Measurements from ENCODE around the gene NCAM1. TPM values are rescaled to one million over a fixed set of nuclear protein-coding genes. Genes with fewer than 3 reads are reported as not detected.

The NCAM1 gene
- total RNA-seq, 3 donors from 2014 or later, result 3.6 to 17.9 (median 6.1) TPM

DNA sequence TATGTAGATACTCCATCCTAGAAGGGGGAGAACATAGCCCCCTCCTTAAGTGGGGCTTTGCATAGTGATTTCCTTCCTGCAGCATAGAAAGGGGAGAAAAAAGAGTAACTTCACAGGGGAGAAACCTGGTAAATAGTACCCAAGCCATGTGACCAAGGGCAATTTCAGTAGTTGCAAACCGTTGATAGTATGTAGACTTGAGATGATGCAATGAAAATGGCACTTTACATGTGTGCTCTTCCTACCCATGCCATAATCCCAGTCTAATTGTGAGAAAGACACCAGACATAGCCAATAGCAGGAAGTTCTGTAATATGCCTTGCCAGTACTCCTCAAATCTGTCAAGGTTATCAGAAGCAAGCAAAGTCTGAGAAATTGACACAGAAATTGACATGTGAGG lies 104.1 kb downstream of the NCAM1 start:
- Histone ChIP-seq H3K4me3 (no peak overlapping the region), H3K4me1 (no peaks in the 10 kb centered on the region), H3K9me3 (no peaks in the 10 kb centered on the region), H3K36me3 (no peaks in the 10 kb centered on the region), H3K27me3 (no peaks in the 10 kb centered on the region), H3K27ac (no peak overlapping the region)
- TF ChIP-seq POLR2A (IDR thresholded peaks at IDR 0.05) (no peak), CTCF (IDR thresholded peaks at IDR 0.05) (no peak), POLR2AphosphoS5 (IDR thresholded peaks at IDR 0.05) (no peak)
- intact Hi-C loops (cut with DNase I; ENCODE audit: low total_unique reads), result no loop called here
- DNase-seq (ENCODE audit: low spot score in 2 of 2), result no peak

GRCh38 chr11:113072237-113072858 lies 111.1 kb downstream of the NCAM1 start:
- DNase-seq (ENCODE audit: low spot score in 2 of 2), result no peak
- Histone ChIP-seq H3K4me1 (no peaks in the 10 kb centered on the region), H3K36me3 (no peaks in the 10 kb centered on the region), H3K9me3 (no peaks in the 10 kb centered on the region), H3K4me3 (no peak overlapping the region), H3K27ac (no peak overlapping the region), H3K27me3 (no peaks in the 10 kb centered on the region)
- TF ChIP-seq CTCF (IDR thresholded peaks at IDR 0.05), result no peak
- no peak for TF ChIP-seq POLR2AphosphoS5 (IDR thresholded peaks at IDR 0.05)
- TF ChIP-seq POLR2A (IDR thresholded peaks at IDR 0.05), result no peak
- intact Hi-C loops (cut with DNase I; ENCODE audit: low total_unique reads), result no loop called here

GRCh38 chr11:113073290-113073953 lies 112.2 kb downstream of the NCAM1 start:
- intact Hi-C loops (cut with DNase I; ENCODE audit: low total_unique reads), result no loop called here
- H3K27ac ChIP-seq, result no peak overlapping the region
- TF ChIP-seq POLR2AphosphoS5 (IDR thresholded peaks at IDR 0.05) (no peak), CTCF (IDR thresholded peaks at IDR 0.05) (no peak), POLR2A (IDR thresholded peaks at IDR 0.05) (no peak)

DNA sequence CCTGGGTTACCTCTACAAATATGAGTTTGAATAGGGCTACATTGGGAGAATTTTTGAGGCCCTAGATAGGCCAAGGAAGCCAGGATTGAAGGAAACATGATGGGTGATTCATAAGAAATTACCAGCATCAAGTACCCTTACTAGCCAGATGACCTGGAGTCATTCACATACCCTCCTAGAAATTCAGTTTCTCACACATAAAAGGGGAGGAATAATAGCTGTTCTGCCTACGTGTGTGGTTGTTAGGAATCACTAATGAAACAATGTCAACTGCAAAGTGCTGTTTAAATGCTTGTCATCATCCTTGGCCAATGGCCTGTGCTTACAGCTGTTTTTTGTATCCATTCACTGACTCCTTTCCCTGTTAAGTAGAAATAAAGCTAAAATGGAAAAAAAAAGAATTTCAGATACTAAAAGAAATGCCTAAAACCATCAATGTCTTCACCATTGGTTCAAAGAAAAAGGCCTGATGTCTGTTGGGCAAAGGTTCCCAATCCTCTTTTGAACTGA lies 114.4 kb downstream of the NCAM1 start:
- intact Hi-C loops (cut with DNase I; ENCODE audit: low total_unique reads), result no loop called here
- H3K9me3 ChIP-seq, result no peaks in the 10 kb centered on the region
- no peak for DNase-seq (ENCODE audit: low spot score in 2 of 2)
- H3K27ac ChIP-seq, result no peak overlapping the region
- no peaks in the 10 kb centered on the region for H3K4me1 ChIP-seq
- TF ChIP-seq POLR2A (IDR thresholded peaks at IDR 0.05), result no peak
- no peak for TF ChIP-seq CTCF (IDR thresholded peaks at IDR 0.05)
- TF ChIP-seq POLR2AphosphoS5 (IDR thresholded peaks at IDR 0.05), result no peak
- H3K4me3 ChIP-seq, result no peak overlapping the region
- H3K27me3 ChIP-seq, result no peaks in the 10 kb centered on the region
- H3K36me3 ChIP-seq, result no peaks in the 10 kb centered on the region

More at GRCh38 chr11:113073290-113073953, 112.2 kb downstream of the NCAM1 start:
- no peaks in the 10 kb centered on the region for H3K4me1 ChIP-seq
- no peak for DNase-seq (ENCODE audit: low spot score in 2 of 2)
- H3K36me3 ChIP-seq, result no peaks in the 10 kb centered on the region
- no peaks in the 10 kb centered on the region for H3K27me3 ChIP-seq
- no peak overlapping the region for H3K4me3 ChIP-seq
- H3K9me3 ChIP-seq, result no peaks in the 10 kb centered on the region

DNA sequence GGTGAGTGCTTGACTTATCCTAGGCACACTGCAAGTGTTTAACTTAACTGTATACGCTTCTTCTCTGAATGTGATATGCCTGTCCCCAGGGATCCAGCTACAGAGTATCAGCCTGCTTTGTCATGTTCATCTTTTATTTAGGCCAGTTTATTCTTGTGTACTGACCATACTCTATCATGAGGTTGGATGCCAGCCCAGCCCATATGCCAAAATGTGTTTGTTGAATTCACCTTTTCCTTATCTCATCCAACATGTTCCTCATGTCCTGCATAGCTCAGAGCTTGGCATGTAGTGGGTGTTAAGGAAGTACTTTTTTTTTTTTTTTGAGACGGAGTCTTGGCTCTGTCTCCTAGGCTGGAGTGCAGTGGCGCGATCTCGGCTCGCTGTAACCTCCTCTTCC lies 116.2 kb downstream of the NCAM1 start:
- Histone ChIP-seq H3K9me3 (no peaks in the 10 kb centered on the region), H3K36me3 (no peaks in the 10 kb centered on the region), H3K27me3 (no peaks in the 10 kb centered on the region), H3K4me3 (no peak overlapping the region), H3K4me1 (no peaks in the 10 kb centered on the region), H3K27ac (no peak overlapping the region)
- intact Hi-C loops (cut with DNase I; ENCODE audit: low total_unique reads), result no loop called here
- no peak for TF ChIP-seq POLR2A (IDR thresholded peaks at IDR 0.05)
- TF ChIP-seq POLR2AphosphoS5 (IDR thresholded peaks at IDR 0.05), result no peak
- no peak for TF ChIP-seq CTCF (IDR thresholded peaks at IDR 0.05)
- DNase-seq (ENCODE audit: low spot score in 2 of 2), result no peak
